RPMI7951 (cell line): ENCODE results near the gene TMEM147. TPM values are rescaled to one million over a fixed set of nuclear protein-coding genes. Genes with fewer than 3 reads are reported as not detected.
A peak's percentile ranks its signal among the peaks of the same experiment; 100 is the strongest.

ENCODE experiments used
- DNase-seq: peaks from one replicate; pipeline ENCODE4 v3.0.0-alpha.2; 2012; ENCODE audit warnings: low read depth
- total RNA-seq: library from RNA; depleted of rRNA; stranded (reverse); fragments of >200 nt; shearing (Covaris generic); gene quantifications from 2 replicates; pipeline ENCODE4 v1.2.3, GENCODE V29; 2014

The TMEM147 gene
- total RNA-seq, 1 experiment from 2014 or later, result 133 TPM

GRCh38 chr19:35545855-35546381 lies 492 bp downstream of the TMEM147 start:
- DNase-seq, result peak; percentile 35

GRCh38 chr19:35546532-35546931 lies 1.1 kb downstream of the TMEM147 start:
- DNase-seq, result no peak

GRCh38 chr19:35549174-35549788 lies 3.9 kb downstream of the TMEM147 start:
- DNase-seq, result peak; percentile 68

- no peak for DNase-seq
Measured at GRCh38 chr19:35549879-35550523, 4.6 kb downstream of the TMEM147 start.

GRCh38 chr19:35551091-35551810 lies 5.8 kb downstream of the TMEM147 start:
- DNase-seq, result no peak

- no peak for DNase-seq
Measured at GRCh38 chr19:35552534-35553384, 7.3 kb downstream of the TMEM147 start.

- DNase-seq, result no peak
Measured at GRCh38 chr19:35553385-35554000, 8.1 kb downstream of the TMEM147 start.

- no peak for DNase-seq
Measured at GRCh38 chr19:35554076-35554475, 8.7 kb downstream of the TMEM147 start.

GRCh38 chr19:35555301-35556005 lies 10.0 kb downstream of the TMEM147 start:
- peak; percentile 61 for DNase-seq

GRCh38 chr19:35556025-35556590 lies 10.7 kb downstream of the TMEM147 start:
- DNase-seq, result no peak

- no peak for DNase-seq
Measured at GRCh38 chr19:35556846-35557538, 11.6 kb downstream of the TMEM147 start.

GRCh38 chr19:35557539-35558399 lies 12.3 kb downstream of the TMEM147 start:
- peak; percentile 70 for DNase-seq

GRCh38 chr19:35558400-35559280 lies 13.2 kb downstream of the TMEM147 start:
- DNase-seq, result no peak

- no peak for DNase-seq
Measured at GRCh38 chr19:35559281-35559659, 13.8 kb downstream of the TMEM147 start.

- DNase-seq, result no peak
Measured at GRCh38 chr19:35559781-35560180, 14.4 kb downstream of the TMEM147 start.

GRCh38 chr19:35560271-35560670 lies 14.8 kb downstream of the TMEM147 start:
- no peak for DNase-seq

- DNase-seq, result no peak
Measured at GRCh38 chr19:35560677-35561076, 15.3 kb downstream of the TMEM147 start.

GRCh38 chr19:35561436-35561835 lies 16.0 kb downstream of the TMEM147 start:
- no peak for DNase-seq
